Activated CD4-positive, alpha-beta T cell treated with anti-CD3 and anti-CD28 coated beads for 36 hours (primary cell): ENCODE measurements around the gene MTUS2. TPM values are rescaled to one million over a fixed set of nuclear protein-coding genes. Genes with fewer than 3 reads are reported as not detected.

ENCODE experiments used
- ATAC-seq: fragments of 200-7000 bp; cut with Tn5 transposase; one replicate; pipeline ENCODE4 v1.10.0; 2021; ENCODE audit warnings: mild to moderate bottlenecking, moderate library complexity
- CTCF ChIA-PET: fragments of 350-600 bp; sonication (Branson Sonifier 250); formaldehyde crosslinking; loops from one replicate; lab custom pipeline; 2021; ENCODE audit warnings: antibody characterized with exemption; lab: Charles Lee
- POLR2A ChIA-PET: fragments of 350-600 bp; sonication (Branson Sonifier 250); formaldehyde crosslinking; loops from one replicate; lab custom pipeline; 2021; ENCODE audit warnings: antibody characterized with exemption, inconsistent platforms; lab: Charles Lee
- DNase-seq: peaks from one replicate; pipeline ENCODE4 v3.0.0-alpha.2; 2020
- H3K27ac Mint-ChIP-seq: one replicate; pipeline ENCODE4 v1.8.0; 2021; ENCODE audit warnings: mixed read lengths
- H3K27me3 Mint-ChIP-seq: one replicate; pipeline ENCODE4 v1.8.0; 2021; ENCODE audit warnings: mixed read lengths
- H3K36me3 Mint-ChIP-seq: one replicate; pipeline ENCODE4 v1.8.0; 2021; ENCODE audit warnings: low read depth, mixed read lengths
- H3K4me1 Mint-ChIP-seq: one replicate; pipeline ENCODE4 v1.8.0; 2021; ENCODE audit warnings: mixed read lengths
- H3K4me3 Mint-ChIP-seq: one replicate; pipeline ENCODE4 v1.8.0; 2021; ENCODE audit warnings: mild to moderate bottlenecking, moderate library complexity, mixed read lengths
- H3K9me3 Mint-ChIP-seq: one replicate; pipeline ENCODE4 v1.8.0; 2021; ENCODE audit warnings: low read depth, mixed read lengths
- intact Hi-C, 2 experiments: fragments of 100-400 bp; cut with DNase I in 1 of 2; cut with micrococcal nuclease in 1 of 2; formaldehyde crosslinking; loops; one replicate each; pipeline versions ENCODE4 v1.14.2 to v1.15.1; 2022 to 2024; cut with DNase I, micrococcal nuclease
- total RNA-seq, 2 experiments: library from RNA; stranded (reverse); gene quantifications; one replicate each; pipeline ENCODE4 v1.2.3, GENCODE V29; 2021

MTUS2 gene
- total RNA-seq, 2 experiments from 2014 or later: 0.05 TPM; not detected in 1

DNA sequence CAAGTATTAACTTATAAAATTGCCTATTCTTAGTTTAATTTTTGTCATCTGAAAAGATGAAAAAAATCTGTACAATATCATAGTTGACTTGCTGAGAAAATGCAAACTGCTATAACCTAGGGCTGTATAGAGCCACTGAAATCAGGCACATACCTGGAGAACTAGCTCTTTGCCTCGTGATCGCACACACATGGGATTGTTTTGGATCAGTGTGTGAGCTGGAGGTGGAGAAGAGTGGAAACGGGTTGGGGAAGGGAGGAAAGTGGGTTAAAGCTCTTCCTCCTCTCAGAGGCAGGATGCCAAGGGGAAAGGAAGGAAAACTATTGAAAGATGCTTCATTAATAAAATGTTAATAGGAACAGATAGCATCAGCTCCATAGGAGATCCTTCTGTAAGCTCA is 2.7 kb downstream of the MTUS2 start:
- POLR2A ChIA-PET: no interaction called here

DNA sequence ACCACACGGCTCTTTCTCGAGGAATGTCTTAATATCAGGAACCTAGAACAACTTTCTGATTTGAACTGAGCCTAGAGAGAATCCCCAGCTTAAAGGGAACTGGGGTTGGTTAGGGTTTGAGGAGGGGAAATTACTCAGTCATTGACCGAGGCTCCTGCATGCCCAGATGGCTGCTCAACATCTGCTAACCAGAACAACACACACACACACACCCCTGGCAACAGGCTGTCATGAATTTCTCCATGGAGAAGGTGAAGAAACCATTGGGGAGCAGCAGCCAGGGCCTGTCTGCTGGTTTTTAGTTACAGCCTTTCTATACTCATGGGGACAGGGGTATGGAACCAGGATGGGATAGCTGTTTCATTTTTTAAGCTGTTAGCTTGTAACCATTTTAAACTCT is 5.2 kb downstream of the MTUS2 start:
- POLR2A ChIA-PET: no interaction called here
- H3K27ac Mint-ChIP-seq: no peak overlapping the region
- no peak overlapping the region for H3K4me3 Mint-ChIP-seq
- intact Hi-C loops: no loop called here
- peaks cover 34% of the 10 kb centered on the region for H3K27me3 Mint-ChIP-seq
- ATAC-seq (no peak), DNase-seq (no peak)
- CTCF ChIA-PET: interaction anchor here (0.8 to 1.0 kb wide), 3 partner anchors 12 to 548 kb away, joined by 3 read pairs; no protein-coding TSS in a partner anchor
- H3K4me1 Mint-ChIP-seq: peaks cover 2% of the 10 kb centered on the region
- peaks cover 3% of the 10 kb centered on the region for H3K36me3 Mint-ChIP-seq
- H3K9me3 Mint-ChIP-seq: peaks cover 13% of the 10 kb centered on the region

More for the DNA sequence above, 2.7 kb downstream of the MTUS2 start:
- intact Hi-C loops: no loop called here
- DNase-seq: no peak
- H3K9me3 Mint-ChIP-seq: peaks cover 4% of the 10 kb centered on the region
- H3K4me3 Mint-ChIP-seq: no peak overlapping the region
- CTCF ChIA-PET: interaction anchor here (1.0 to 2.1 kb wide), 2 partner anchors 16 to 540 kb away, joined by 5 to 6 read pairs; no protein-coding TSS in a partner anchor
- no peak for ATAC-seq
- H3K27ac Mint-ChIP-seq: no peak overlapping the region
- H3K27me3 Mint-ChIP-seq: peaks cover 44% of the 10 kb centered on the region
- H3K4me1 Mint-ChIP-seq: peaks cover 2% of the 10 kb centered on the region
- H3K36me3 Mint-ChIP-seq: peaks cover 3% of the 10 kb centered on the region

DNA sequence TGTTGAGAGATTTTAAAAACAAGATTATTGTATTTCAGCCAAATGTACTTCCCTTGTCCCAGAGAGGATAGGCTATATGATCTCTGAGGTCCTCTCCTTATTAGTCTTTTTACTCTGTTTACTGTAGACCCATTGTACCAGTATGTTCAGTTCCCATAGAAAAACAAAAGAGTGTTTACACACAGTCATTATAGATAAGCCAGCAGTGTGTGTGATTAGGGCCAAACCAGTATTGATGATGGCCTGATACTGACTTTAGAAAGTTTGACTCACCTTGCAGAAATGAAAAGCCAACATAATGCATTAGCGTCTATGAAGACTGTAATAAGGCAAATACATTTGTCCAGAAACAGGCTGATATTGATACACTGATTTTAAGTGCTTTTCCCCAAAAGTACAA is 6.2 kb downstream of the MTUS2 start:
- POLR2A ChIA-PET: no interaction called here
- Mint-ChIP-seq H3K4me1 (no peaks in the 10 kb centered on the region), H3K27me3 (peaks cover 29% of the 10 kb centered on the region), H3K9me3 (peaks cover 22% of the 10 kb centered on the region), H3K27ac (no peak overlapping the region), H3K4me3 (no peak overlapping the region), H3K36me3 (peaks cover 3% of the 10 kb centered on the region)
- intact Hi-C loops: no loop called here
- ATAC-seq (no peak), DNase-seq (no peak)
- CTCF ChIA-PET: interaction anchor here (0.8 to 1.0 kb wide), 2 partner anchors 13 to 30 kb away, joined by 3 read pairs; no protein-coding TSS in a partner anchor

DNA sequence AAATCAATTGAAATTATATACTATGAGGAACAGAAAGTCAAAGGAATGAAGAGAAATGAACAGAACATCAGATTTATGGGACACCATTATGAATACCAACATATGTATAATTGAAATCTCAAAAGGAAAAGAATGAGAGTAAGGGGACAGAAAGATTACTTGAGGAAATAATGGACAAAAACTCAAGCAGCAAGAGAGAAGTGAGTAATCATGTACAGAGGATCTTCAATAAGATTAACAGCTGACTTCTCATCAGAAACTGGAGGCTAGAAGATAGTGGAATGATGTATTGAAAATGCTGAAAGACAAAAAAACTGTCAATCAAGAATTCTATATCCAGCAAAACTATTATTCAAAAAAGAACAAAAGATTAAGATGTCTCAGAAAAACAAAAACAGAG is 10.4 kb downstream of the MTUS2 start:
- intact Hi-C loops: no loop called here
- DNase-seq (no peak), ATAC-seq (no peak)
- Mint-ChIP-seq H3K9me3 (peaks cover 20% of the 10 kb centered on the region), H3K27ac (no peak overlapping the region), H3K27me3 (peaks cover 5% of the 10 kb centered on the region), H3K36me3 (peaks cover 3% of the 10 kb centered on the region), H3K4me3 (no peak overlapping the region), H3K4me1 (no peaks in the 10 kb centered on the region)
- POLR2A ChIA-PET: no interaction called here
- CTCF ChIA-PET: no interaction called here

DNA sequence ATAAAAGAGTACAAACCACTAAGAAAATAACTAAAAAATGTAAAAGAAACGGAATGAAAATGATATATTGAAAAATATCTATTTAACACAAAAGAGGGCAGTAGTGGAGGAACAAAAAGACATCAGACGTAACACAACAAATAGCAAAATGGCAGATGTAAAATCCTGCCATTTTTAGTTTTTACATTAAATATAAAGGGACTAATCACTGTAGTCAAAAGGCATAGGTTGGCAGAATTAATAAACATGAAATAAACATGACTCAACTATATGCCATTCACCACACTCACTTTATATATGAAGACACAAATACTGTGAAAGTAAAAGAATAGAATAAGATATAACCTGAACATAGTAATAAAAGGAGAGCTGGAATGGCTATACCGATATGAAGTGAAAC is 11.0 kb downstream of the MTUS2 start:
- POLR2A ChIA-PET: no interaction called here
- CTCF ChIA-PET: no interaction called here
- H3K36me3 Mint-ChIP-seq: peaks cover 3% of the 10 kb centered on the region
- intact Hi-C loops: no loop called here
- H3K4me3 Mint-ChIP-seq: no peak overlapping the region
- ATAC-seq (no peak), DNase-seq (no peak)
- no peak overlapping the region for H3K27ac Mint-ChIP-seq
- peaks cover 20% of the 10 kb centered on the region for H3K9me3 Mint-ChIP-seq
- no peaks in the 10 kb centered on the region for H3K4me1 Mint-ChIP-seq
- peaks cover 5% of the 10 kb centered on the region for H3K27me3 Mint-ChIP-seq

DNA sequence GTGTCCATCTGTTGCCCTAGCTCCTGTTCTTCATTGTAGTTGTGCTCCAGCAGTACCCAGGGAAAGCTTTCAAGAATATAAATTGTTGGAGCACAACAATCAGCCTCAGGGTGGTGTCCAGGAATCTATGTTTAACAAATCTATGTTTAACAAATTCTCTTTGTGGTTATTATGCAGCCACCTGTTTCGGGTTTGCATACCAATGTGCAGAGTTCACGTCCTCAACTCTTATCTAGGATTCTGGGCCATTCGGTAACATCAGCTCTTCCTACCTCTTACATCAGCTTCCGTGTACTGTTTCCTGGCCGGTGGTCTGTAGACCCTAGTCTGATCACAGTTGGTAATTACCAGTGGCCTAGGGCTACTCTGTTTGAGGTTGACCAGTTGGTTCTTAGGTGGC is 17.0 kb downstream of the MTUS2 start:
- peaks cover 2% of the 10 kb centered on the region for H3K27me3 Mint-ChIP-seq
- no peaks in the 10 kb centered on the region for H3K9me3 Mint-ChIP-seq
- ChIA-PET CTCF (interaction anchor here (0.6 kb wide), 1 partner anchor 12 kb away, joined by 3 read pairs; no protein-coding TSS in a partner anchor), POLR2A (no interaction called here)
- no peak overlapping the region for H3K4me3 Mint-ChIP-seq
- H3K27ac Mint-ChIP-seq: no peak overlapping the region
- H3K4me1 Mint-ChIP-seq: no peaks in the 10 kb centered on the region
- DNase-seq (no peak), ATAC-seq (no peak)
- intact Hi-C loops: no loop called here
- H3K36me3 Mint-ChIP-seq: no peaks in the 10 kb centered on the region

DNA sequence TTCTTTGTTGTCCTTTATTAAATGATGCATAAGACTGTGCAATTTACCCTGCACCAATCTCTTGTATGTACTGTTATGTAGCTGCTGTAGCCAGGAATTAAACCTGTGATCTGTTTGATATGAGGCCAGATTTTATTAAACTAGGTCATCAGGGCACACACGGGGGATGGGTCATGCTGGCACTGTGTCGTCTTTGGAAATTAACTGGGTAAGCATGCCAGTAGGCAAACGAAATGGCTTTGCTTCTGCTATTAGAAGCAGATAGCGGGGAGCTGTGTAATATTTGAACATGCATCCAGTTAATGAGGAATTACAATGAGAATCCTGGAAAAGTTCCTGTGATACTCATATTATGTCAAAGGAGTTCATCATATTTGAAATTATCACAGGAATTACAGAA is 23.5 kb downstream of the MTUS2 start:
- ChIA-PET POLR2A (no interaction called here), CTCF (interaction anchor here (0.7 to 1.0 kb wide), 2 partner anchors 36 to 132 kb away, joined by 3 read pairs; no protein-coding TSS in a partner anchor)
- peaks cover 7% of the 10 kb centered on the region for H3K27me3 Mint-ChIP-seq
- intact Hi-C loops: no loop called here
- H3K4me3 Mint-ChIP-seq: no peak overlapping the region
- ATAC-seq (no peak), DNase-seq (no peak)
- H3K9me3 Mint-ChIP-seq: no peaks in the 10 kb centered on the region
- no peaks in the 10 kb centered on the region for H3K4me1 Mint-ChIP-seq
- H3K27ac Mint-ChIP-seq: no peak overlapping the region
- H3K36me3 Mint-ChIP-seq: no peaks in the 10 kb centered on the region

DNA sequence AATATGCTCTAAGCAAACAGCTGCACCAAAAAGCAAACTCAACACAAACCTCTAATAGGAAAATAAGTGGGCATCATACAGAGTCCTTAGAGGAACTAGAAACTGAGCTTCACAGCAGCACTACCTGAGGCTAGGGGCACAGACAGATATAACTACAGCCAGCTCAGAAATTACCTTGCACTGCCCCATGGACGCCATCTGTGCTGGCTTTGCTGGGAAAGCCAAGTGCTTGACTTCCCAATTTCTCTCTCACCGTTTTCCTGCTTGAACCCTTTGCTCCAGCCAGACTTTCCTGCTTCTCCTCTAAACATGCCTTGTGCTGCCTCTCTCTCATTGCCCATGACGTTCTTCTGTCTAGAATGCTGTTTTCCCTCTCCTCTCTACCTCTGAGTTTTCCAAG is 29.3 kb downstream of the MTUS2 start:
- Mint-ChIP-seq H3K27me3 (peaks cover 15% of the 10 kb centered on the region), H3K36me3 (no peaks in the 10 kb centered on the region), H3K27ac (no peak overlapping the region), H3K4me3 (no peak overlapping the region), H3K4me1 (no peaks in the 10 kb centered on the region), H3K9me3 (no peaks in the 10 kb centered on the region)
- DNase-seq (no peak), ATAC-seq (no peak)
- CTCF ChIA-PET: interaction anchor here (0.7 to 1.2 kb wide), 2 partner anchors 9 to 12 kb away, joined by 3 to 4 read pairs; no protein-coding TSS in a partner anchor
- POLR2A ChIA-PET: no interaction called here
- intact Hi-C loops: no loop called here

DNA sequence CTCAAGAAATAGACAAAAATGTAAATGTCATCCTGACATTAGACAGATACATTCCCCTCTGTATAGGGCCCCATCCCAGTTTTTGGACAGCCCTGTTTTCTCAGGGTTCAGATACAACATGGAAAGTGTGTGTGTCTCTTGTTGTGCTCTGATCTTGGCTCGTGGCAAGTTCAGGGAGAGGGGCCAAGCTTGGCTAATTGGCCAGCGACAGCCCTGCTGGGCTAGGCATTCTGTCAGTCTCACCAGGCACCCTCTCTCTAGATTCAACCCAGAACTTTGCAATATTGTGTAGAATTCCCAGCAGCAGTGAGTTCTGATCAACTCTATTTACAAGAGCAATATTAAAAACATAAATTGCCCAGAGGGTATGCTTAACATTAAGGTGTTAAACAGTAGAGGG is 30.1 kb downstream of the MTUS2 start:
- Mint-ChIP-seq H3K27ac (no peak overlapping the region), H3K9me3 (no peaks in the 10 kb centered on the region), H3K36me3 (no peaks in the 10 kb centered on the region), H3K4me3 (no peak overlapping the region), H3K27me3 (peaks cover 14% of the 10 kb centered on the region), H3K4me1 (no peaks in the 10 kb centered on the region)
- ATAC-seq (no peak), DNase-seq (no peak)
- intact Hi-C loops: no loop called here
- POLR2A ChIA-PET: no interaction called here
- CTCF ChIA-PET: no interaction called here

DNA sequence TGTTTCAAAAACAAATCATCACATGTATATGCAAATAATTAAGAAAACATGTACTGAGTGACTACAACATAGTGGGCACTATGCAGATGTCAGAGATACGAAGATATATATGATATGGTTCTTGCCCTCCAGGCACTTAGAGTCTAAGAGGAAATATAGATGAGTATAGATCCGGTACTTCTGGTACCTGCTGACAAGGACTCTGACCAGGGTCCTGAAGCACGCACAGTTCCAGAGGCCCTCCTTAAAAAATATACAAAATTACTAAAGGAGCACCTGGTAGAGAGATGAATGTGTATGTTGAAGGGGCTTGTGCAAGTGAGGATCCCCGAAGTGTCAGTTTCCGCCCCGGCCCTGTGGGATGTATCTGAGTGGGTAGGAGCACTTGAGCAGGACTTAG is 31.3 kb downstream of the MTUS2 start:
- ChIA-PET CTCF (no interaction called here), POLR2A (no interaction called here)
- DNase-seq (no peak), ATAC-seq (no peak)
- Mint-ChIP-seq H3K4me1 (no peaks in the 10 kb centered on the region), H3K4me3 (no peak overlapping the region), H3K9me3 (no peaks in the 10 kb centered on the region), H3K27me3 (peaks cover 16% of the 10 kb centered on the region), H3K27ac (no peak overlapping the region), H3K36me3 (no peaks in the 10 kb centered on the region)
- intact Hi-C loops: no loop called here

DNA sequence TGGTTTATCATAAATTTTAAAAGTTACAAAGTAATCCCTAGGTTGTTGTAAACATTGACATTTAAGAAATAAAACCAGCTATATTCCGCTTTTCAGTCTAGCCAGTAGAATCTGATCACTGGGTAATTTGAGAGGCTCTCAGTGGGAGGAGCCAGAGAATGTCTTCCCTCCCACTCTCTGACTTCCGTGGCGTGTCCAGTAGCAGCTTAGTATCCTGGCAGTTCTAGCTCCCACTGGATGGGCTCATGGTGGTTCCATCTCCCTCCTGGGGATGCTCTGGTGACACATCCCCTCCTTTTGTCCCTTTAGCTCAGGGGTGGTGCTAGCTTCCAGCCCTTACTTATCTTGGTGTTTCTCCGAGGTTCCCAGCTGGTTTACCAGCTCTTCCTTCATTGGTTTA is 34.5 kb downstream of the MTUS2 start:
- no peaks in the 10 kb centered on the region for H3K9me3 Mint-ChIP-seq
- H3K4me3 Mint-ChIP-seq: no peak overlapping the region
- intact Hi-C loops: no loop called here
- ChIA-PET CTCF (interaction anchor here (1.2 kb wide), 1 partner anchor 510 kb away, joined by 3 read pairs; no protein-coding TSS in a partner anchor), POLR2A (no interaction called here)
- peaks cover 16% of the 10 kb centered on the region for H3K27me3 Mint-ChIP-seq
- no peak overlapping the region for H3K27ac Mint-ChIP-seq
- H3K4me1 Mint-ChIP-seq: no peaks in the 10 kb centered on the region
- ATAC-seq: no peak
- H3K36me3 Mint-ChIP-seq: no peaks in the 10 kb centered on the region
- no peak for DNase-seq

DNA sequence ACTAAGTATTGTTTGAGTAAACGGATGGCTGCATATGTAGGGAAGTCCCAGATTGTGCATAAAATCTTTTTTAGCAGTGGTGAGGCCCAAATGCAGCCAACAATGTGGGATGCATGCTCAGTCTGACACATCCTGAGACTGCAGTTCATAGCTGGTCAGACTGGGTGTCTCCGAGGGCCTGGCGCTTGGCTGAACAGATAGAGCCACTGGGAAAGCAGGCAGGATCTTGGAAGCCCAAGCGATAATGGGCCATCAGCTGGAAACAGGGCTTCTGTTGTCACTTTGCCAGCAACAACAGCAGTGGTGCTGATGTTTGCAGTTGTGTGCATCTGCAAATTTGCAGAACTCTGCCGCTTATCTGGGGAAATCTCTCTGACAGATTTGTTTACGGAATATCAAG is 36.1 kb downstream of the MTUS2 start:
- Mint-ChIP-seq H3K4me1 (no peaks in the 10 kb centered on the region), H3K27ac (no peak overlapping the region), H3K9me3 (no peaks in the 10 kb centered on the region), H3K4me3 (no peak overlapping the region), H3K27me3 (peaks cover 14% of the 10 kb centered on the region), H3K36me3 (no peaks in the 10 kb centered on the region)
- ChIA-PET CTCF (no interaction called here), POLR2A (no interaction called here)
- no peak for DNase-seq
- intact Hi-C loops: no loop called here
- ATAC-seq: no peak
